ENCODE data around the gene ZNF853. TPM values are rescaled to one million over a fixed set of nuclear protein-coding genes. Genes with fewer than 3 reads are reported as not detected.

Gene ZNF853
- total RNA-seq, 2 donors from 2014 or later: 0.91 to 2.2 TPM

DNA sequence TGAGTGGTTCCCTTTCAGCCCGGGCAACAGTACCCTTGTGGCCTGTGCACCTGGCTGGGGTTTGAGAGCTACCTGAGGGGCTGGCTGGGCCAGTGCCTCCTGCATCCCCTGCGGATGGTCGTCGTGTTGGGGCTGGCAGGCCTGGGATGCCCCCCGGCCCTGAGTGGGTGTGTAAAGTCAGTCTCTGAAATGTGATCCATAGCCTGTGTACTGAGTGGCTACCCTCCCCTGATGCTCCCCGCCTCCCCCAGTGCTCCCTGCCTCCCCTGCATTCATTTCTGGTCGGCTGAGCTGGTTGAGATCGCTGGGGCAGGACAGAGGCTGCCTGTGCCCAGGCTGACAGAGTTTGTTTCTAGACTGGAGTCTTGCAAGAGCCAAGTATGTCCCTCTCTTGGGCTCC, 31.1 kb downstream of the ZNF853 start:
- H3K4me3 ChIP-seq: no peak overlapping the region
- no peak overlapping the region for H3K27ac ChIP-seq
- H3K36me3 ChIP-seq: no peaks in the 10 kb centered on the region
- no peaks in the 10 kb centered on the region for H3K27me3 ChIP-seq
- no peaks in the 10 kb centered on the region for H3K4me1 ChIP-seq
- no peak for DNase-seq
- TF ChIP-seq, protein P1, sequence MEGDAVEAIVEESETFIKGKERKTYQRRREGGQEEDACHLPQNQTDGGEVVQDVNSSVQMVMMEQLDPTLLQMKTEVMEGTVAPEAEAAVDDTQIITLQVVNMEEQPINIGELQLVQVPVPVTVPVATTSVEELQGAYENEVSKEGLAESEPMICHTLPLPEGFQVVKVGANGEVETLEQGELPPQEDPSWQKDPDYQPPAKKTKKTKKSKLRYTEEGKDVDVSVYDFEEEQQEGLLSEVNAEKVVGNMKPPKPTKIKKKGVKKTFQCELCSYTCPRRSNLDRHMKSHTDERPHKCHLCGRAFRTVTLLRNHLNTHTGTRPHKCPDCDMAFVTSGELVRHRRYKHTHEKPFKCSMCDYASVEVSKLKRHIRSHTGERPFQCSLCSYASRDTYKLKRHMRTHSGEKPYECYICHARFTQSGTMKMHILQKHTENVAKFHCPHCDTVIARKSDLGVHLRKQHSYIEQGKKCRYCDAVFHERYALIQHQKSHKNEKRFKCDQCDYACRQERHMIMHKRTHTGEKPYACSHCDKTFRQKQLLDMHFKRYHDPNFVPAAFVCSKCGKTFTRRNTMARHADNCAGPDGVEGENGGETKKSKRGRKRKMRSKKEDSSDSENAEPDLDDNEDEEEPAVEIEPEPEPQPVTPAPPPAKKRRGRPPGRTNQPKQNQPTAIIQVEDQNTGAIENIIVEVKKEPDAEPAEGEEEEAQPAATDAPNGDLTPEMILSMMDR (IDR thresholded peaks at IDR 0.05): no peak
- H3K9ac ChIP-seq (ENCODE audit: low read depth in 2 of 2, low read length in 2 of 2): no peak overlapping the region
- no peaks in the 10 kb centered on the region for H3K9me3 ChIP-seq
- intact Hi-C loops (cut with DNase I): no loop called here

DNA sequence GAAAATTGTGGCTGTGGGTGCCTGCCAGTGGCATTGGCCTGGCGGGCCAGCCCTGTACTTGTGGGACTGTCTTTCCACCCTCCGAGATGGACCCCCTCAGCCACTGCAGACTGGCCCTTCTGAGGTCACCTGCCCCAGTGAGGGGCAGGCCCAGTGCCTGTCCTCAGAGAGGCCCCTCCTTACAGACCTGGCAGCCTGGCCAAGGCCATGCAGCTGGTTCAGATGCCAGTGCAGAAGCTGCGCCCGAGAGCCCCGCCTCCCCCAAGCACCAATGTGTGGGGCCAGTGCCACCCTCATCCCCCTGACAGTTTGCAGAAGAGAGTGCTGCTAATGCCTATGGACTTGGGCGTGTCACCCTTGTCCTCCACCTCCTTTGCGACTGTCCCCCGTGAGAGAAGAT, 31.7 kb downstream of the ZNF853 start:
- DNase-seq: no peak
- H3K9me3 ChIP-seq: no peaks in the 10 kb centered on the region
- H3K9ac ChIP-seq (ENCODE audit: low read depth in 2 of 2, low read length in 2 of 2): no peak overlapping the region
- H3K36me3 ChIP-seq: peaks cover 3% of the 10 kb centered on the region
- H3K4me3 ChIP-seq: no peak overlapping the region
- no peak overlapping the region for H3K27ac ChIP-seq
- intact Hi-C loops (cut with DNase I): no loop called here
- no peaks in the 10 kb centered on the region for H3K4me1 ChIP-seq
- H3K27me3 ChIP-seq: no peaks in the 10 kb centered on the region
- TF ChIP-seq, protein P1 (IDR thresholded peaks at IDR 0.05): no peak

DNA sequence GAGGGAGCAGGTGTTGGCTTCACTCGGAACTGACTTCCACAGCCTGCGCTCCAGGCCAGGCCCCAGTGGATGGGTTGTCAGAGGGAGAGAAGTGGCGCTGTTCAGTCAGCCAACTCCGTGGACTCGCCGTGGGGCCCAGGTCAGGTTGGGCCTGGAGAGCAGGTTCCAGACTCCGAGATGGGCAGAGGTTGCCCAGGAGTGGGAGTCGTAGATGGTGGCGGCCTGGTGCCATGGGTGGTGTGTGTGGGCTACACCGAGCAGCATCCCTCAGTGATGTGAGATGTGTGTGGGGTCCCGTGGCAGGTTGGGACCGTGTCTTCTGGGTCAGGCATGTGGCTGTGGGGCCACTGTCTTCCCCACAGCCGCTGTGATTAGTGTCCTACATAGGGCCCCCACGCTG, 32.1 kb downstream of the ZNF853 start:
- Histone ChIP-seq H3K4me1 (no peaks in the 10 kb centered on the region), H3K27me3 (no peaks in the 10 kb centered on the region), H3K36me3 (peaks cover 8% of the 10 kb centered on the region), H3K9ac (ENCODE audit: low read depth in 2 of 2, low read length in 2 of 2) (no peak overlapping the region), H3K9me3 (no peaks in the 10 kb centered on the region), H3K27ac (no peak overlapping the region), H3K4me3 (no peak overlapping the region)
- TF ChIP-seq, protein P1 (IDR thresholded peaks at IDR 0.05): no peak
- intact Hi-C loops (cut with DNase I): no loop called here
- DNase-seq: no peak

DNA sequence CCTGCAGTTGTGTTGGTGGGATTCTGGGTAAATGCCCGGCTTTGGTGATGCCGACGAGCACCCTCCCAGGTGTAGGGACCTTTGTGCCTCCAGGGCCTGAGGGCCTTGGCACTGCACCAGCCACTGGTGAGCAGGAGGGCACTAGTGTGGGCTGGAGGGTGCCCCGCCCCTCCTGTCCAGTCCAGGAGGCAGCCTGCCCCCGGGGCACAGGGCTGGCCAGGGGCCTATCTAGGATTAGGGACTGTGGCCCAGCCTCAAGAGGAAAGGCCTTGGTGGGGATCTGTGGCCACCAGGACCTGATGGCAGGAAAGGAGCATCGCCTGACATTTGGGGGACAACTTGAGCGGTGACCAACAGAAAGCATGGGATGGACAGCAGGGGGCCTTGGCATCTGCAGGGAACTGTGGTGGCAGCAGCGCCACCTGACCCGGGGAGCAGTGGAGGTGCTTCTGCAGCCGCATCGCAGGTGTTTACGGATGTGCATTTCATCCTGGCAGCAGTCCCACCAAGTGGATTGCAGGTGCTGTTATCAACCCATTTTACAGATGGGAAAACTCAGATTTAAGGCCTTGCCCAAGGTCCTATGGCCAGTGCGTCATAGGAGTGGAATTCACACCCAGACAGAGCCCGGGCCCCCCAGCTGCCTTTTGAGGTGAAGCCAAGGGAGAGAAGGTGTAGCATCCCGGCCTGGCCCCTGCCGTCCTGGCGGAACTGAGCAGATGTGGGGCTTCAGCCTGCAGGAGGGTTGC, 32.8 kb downstream of the ZNF853 start:
- intact Hi-C loops (cut with DNase I): no loop called here
- TF ChIP-seq, protein P1 (IDR thresholded peaks at IDR 0.05): no peak
- Histone ChIP-seq H3K9ac (ENCODE audit: low read depth in 2 of 2, low read length in 2 of 2) (no peak overlapping the region), H3K4me3 (no peak overlapping the region), H3K27me3 (no peaks in the 10 kb centered on the region), H3K4me1 (no peaks in the 10 kb centered on the region), H3K27ac (no peak overlapping the region), H3K36me3 (peaks cover 10% of the 10 kb centered on the region), H3K9me3 (no peaks in the 10 kb centered on the region)
- DNase-seq: no peak

DNA sequence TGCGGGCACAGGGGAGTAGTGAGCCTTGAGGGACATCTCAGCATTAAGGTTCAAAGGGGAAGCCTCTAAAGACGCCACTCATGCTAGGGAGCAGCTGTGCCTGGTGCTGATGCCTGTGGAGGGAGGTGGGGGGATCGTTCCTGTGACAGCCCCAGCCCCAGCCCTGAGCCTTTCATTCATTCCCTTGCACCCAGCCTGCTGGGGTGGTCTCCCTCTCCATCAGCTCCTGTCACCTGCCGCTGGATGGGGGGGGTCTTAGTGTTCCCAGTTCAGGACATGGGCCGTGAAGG, 33.4 kb downstream of the ZNF853 start:
- H3K9me3 ChIP-seq: no peaks in the 10 kb centered on the region
- no peaks in the 10 kb centered on the region for H3K27me3 ChIP-seq
- H3K36me3 ChIP-seq: peaks cover 10% of the 10 kb centered on the region
- TF ChIP-seq, protein P1 (IDR thresholded peaks at IDR 0.05): no peak
- no peak for DNase-seq
- no peak overlapping the region for H3K9ac ChIP-seq (ENCODE audit: low read depth in 2 of 2, low read length in 2 of 2)
- no peaks in the 10 kb centered on the region for H3K4me1 ChIP-seq
- H3K27ac ChIP-seq: no peak overlapping the region
- intact Hi-C loops (cut with DNase I): no loop called here
- H3K4me3 ChIP-seq: no peak overlapping the region
